HG02610 (cell line): Measurements from ENCODE around the gene HEATR3.
"Not testable (repeated sequence)": the region's sequence is repeated elsewhere in the genome, so short reads cannot be mapped to it uniquely, and the experiment has no call there.

Experiments used
- ATAC-seq: cut with Tn5 transposase; IDR thresholded peaks from one replicate; pipeline ENCODE4 v1.9.1; 2021; ENCODE audit warnings: mild to moderate bottlenecking, moderate library complexity; ENCODE audit not compliant: unreplicated experiment

HEATR3 gene

GRCh38 chr16:50099957-50100648, 34.3 kb downstream of the HEATR3 start:
- ATAC-seq: no peak

- ATAC-seq: peak; percentile 65
These were observed 36.4 kb downstream of the HEATR3 start for GRCh38 chr16:50102051-50102746.

GRCh38 chr16:50103764-50104163, 38.0 kb downstream of the HEATR3 start:
- no peak for ATAC-seq

GRCh38 chr16:50114357-50115129, 48.8 kb downstream of the HEATR3 start:
- no peak for ATAC-seq

GRCh38 chr16:50120711-50121110, 54.9 kb downstream of the HEATR3 start:
- ATAC-seq: no peak

- peak; percentile 59 for ATAC-seq
These were observed 55.5 kb downstream of the HEATR3 start for GRCh38 chr16:50121278-50121677.

- peak; percentile 80 for ATAC-seq
These were observed 56.1 kb downstream of the HEATR3 start for GRCh38 chr16:50121721-50122445.

- ATAC-seq: no peak
These were observed 57.6 kb downstream of the HEATR3 start for GRCh38 chr16:50123417-50123816.

GRCh38 chr16:50124769-50125168, 59.0 kb downstream of the HEATR3 start:
- no peak for ATAC-seq

- ATAC-seq: no peak
These were observed 60.4 kb downstream of the HEATR3 start for GRCh38 chr16:50126183-50126582.

GRCh38 chr16:50132571-50132970, 66.8 kb downstream of the HEATR3 start:
- ATAC-seq: not testable (repeated sequence)

GRCh38 chr16:50133214-50133613, 67.4 kb downstream of the HEATR3 start:
- no peak for ATAC-seq

- no peak for ATAC-seq
These were observed 70.6 kb downstream of the HEATR3 start for GRCh38 chr16:50136399-50136798.

- ATAC-seq: no peak
These were observed 71.5 kb downstream of the HEATR3 start for GRCh38 chr16:50137268-50137667.

- ATAC-seq: no peak
These were observed 73.8 kb downstream of the HEATR3 start for GRCh38 chr16:50139580-50139979.

GRCh38 chr16:50144211-50144610, 78.4 kb downstream of the HEATR3 start:
- no peak for ATAC-seq

- ATAC-seq: no peak
These were observed 81.0 kb downstream of the HEATR3 start for GRCh38 chr16:50146479-50147435.

- no peak for ATAC-seq
These were observed 85.6 kb downstream of the HEATR3 start for GRCh38 chr16:50151322-50151721.

- no peak for ATAC-seq
These were observed 86.0 kb downstream of the HEATR3 start for GRCh38 chr16:50151756-50152155.

GRCh38 chr16:50152351-50152806, 86.6 kb downstream of the HEATR3 start:
- ATAC-seq: peak; percentile 65
